Mesenchymal stem cell (in vitro differentiated cells and primary cell): Measurements from ENCODE around the gene VPS8.
A peak's percentile ranks its signal among the peaks of the same experiment; 100 is the strongest.

Experiments
- DNase-seq: peaks from one replicate; pipeline ENCODE4 v3.0.0-alpha.2; 2013
- H2AFZ ChIP-seq: one replicate; pipeline ENCODE4 v1.6.1; 2013; ENCODE audit warnings: low read depth, mild to moderate bottlenecking, control low read depth, inconsistent platforms, low read length, moderate library complexity
- H2AK5ac ChIP-seq: 2 replicates; pipeline ENCODE4 v1.6.1; 2013; ENCODE audit warnings: low read length, moderate library complexity, mild to moderate bottlenecking, inconsistent platforms; ENCODE audit not compliant: severe bottlenecking
- H2BK120ac ChIP-seq: one replicate; pipeline ENCODE4 v1.6.1; 2013; ENCODE audit warnings: low read depth, mild to moderate bottlenecking, inconsistent platforms, low read length, moderate library complexity
- H2BK12ac ChIP-seq, 2 experiments: one replicate each; pipeline ENCODE4 v1.6.1; 2013; ENCODE audit warnings: inconsistent platforms in 2 of 2, low read length in 2 of 2, mild to moderate bottlenecking in 2 of 2, moderate library complexity in 2 of 2, control low read depth in 1 of 2
- H2BK15ac ChIP-seq: one replicate; pipeline ENCODE4 v1.6.1; 2013; ENCODE audit warnings: mild to moderate bottlenecking, low read depth, inconsistent platforms; ENCODE audit not compliant: poor library complexity, severe bottlenecking
- H2BK5ac ChIP-seq: 2 replicates; pipeline ENCODE4 v1.6.1; 2013; ENCODE audit warnings: low read depth, mild to moderate bottlenecking, low read length, control low read depth, inconsistent platforms; ENCODE audit not compliant: poor library complexity, severe bottlenecking
- H3K14ac ChIP-seq, 2 experiments: one replicate each; pipeline ENCODE4 v1.6.1; 2013; ENCODE audit warnings: inconsistent platforms in 2 of 2, low read length in 2 of 2, control low read depth in 1 of 2, mild to moderate bottlenecking in 1 of 2, moderate library complexity in 1 of 2
- H3K18ac ChIP-seq, 2 experiments: one replicate each; pipeline ENCODE4 v1.6.1; 2013; ENCODE audit warnings: inconsistent platforms in 2 of 2, low read length in 2 of 2, control low read depth in 1 of 2, low read depth in 1 of 2, mild to moderate bottlenecking in 1 of 2
- H3K23ac ChIP-seq, 2 experiments: one replicate each; pipeline ENCODE4 v1.6.1; 2013; ENCODE audit warnings: inconsistent platforms in 2 of 2, low read length in 2 of 2, mild to moderate bottlenecking in 2 of 2, moderate library complexity in 2 of 2, control low read depth in 1 of 2
- H3K27ac ChIP-seq: 2 replicates; pipeline ENCODE4 v1.5.1; 2013; ENCODE audit warnings: mild to moderate bottlenecking, moderate library complexity, low read length, control low read depth, inconsistent platforms; ENCODE audit not compliant: poor library complexity, severe bottlenecking
- H3K27me3 ChIP-seq, 2 experiments: 2 replicates each; pipeline versions ENCODE4 v1.6.1 to v1.7.0; 2013; ENCODE audit warnings: low read length in 2 of 2, mild to moderate bottlenecking in 2 of 2, moderate library complexity in 2 of 2, control low read depth in 1 of 2, inconsistent platforms in 1 of 2; ENCODE audit not compliant: control insufficient read depth in 1 of 2, insufficient read depth in 1 of 2
- H3K36me3 ChIP-seq, 2 experiments: 2 replicates each; pipeline versions ENCODE4 v1.6.1 to v1.7.0; 2013; ENCODE audit warnings: low read length in 2 of 2, control low read depth in 1 of 2, inconsistent platforms in 1 of 2, low read depth in 1 of 2, mild to moderate bottlenecking in 1 of 2; ENCODE audit not compliant: insufficient read depth in 2 of 2, control insufficient read depth in 1 of 2
- H3K4ac ChIP-seq, 2 experiments: one replicate each; pipeline ENCODE4 v1.6.1; 2013; ENCODE audit warnings: inconsistent platforms in 2 of 2, low read length in 2 of 2, mild to moderate bottlenecking in 2 of 2, moderate library complexity in 2 of 2, control low read depth in 1 of 2, low read depth in 1 of 2
- H3K4me1 ChIP-seq: 2 replicates; pipeline ENCODE4 v1.6.1; 2013; ENCODE audit warnings: low read depth, low read length, control low read depth; ENCODE audit not compliant: control insufficient read depth, insufficient read depth
- H3K4me2 ChIP-seq: 2 replicates; pipeline ENCODE4 v1.6.1; 2013; ENCODE audit warnings: low read length, mild to moderate bottlenecking, inconsistent platforms; ENCODE audit not compliant: poor library complexity, severe bottlenecking
- H3K4me3 ChIP-seq, 2 experiments: 2 replicates each; pipeline versions ENCODE4 v1.5.1 to v1.7.0; 2013; ENCODE audit warnings: low read length in 2 of 2, mild to moderate bottlenecking in 2 of 2, control low read depth in 1 of 2, low read depth in 1 of 2; ENCODE audit not compliant: insufficient read depth in 1 of 2
- H3K79me1 ChIP-seq: replicated peaks from 2 replicates; pipeline ENCODE4 v1.6.1; 2013; ENCODE audit warnings: mild to moderate bottlenecking, control low read depth, low read length, inconsistent platforms; ENCODE audit not compliant: poor library complexity, severe bottlenecking
- H3K9ac ChIP-seq: 2 replicates; pipeline ENCODE4 v1.7.0; 2013; ENCODE audit warnings: mild to moderate bottlenecking, low read length, moderate library complexity
- H3K9me3 ChIP-seq: 2 replicates; pipeline ENCODE4 v1.7.0; 2013; ENCODE audit warnings: mild to moderate bottlenecking, low read length; ENCODE audit not compliant: control insufficient read depth
- H4K8ac ChIP-seq: one replicate; pipeline ENCODE4 v1.6.1; 2013; ENCODE audit warnings: inconsistent platforms, mild to moderate bottlenecking, low read length, moderate library complexity
- H4K91ac ChIP-seq: one replicate; pipeline ENCODE4 v1.6.1; 2013; ENCODE audit warnings: mild to moderate bottlenecking, low read length, inconsistent platforms
- WGBS: methylation state at CpG from one replicate; pipeline ENCODE4 v1.1.7; 2013; ENCODE audit warnings: mixed read lengths; 5-methylcytosine and 5-hydroxymethylcytosine counted together

The VPS8 gene

GRCh38 chr3:184864000-184864399 lies 52.0 kb downstream of the VPS8 start:
- Histone ChIP-seq H3K23ac (no peak overlapping the region), H3K4ac (no peak overlapping the region), H2AFZ (no peak overlapping the region), H2BK5ac (no peak overlapping the region), H2BK12ac (no peak overlapping the region), H3K27ac (no peak overlapping the region), H3K14ac (no peak overlapping the region), H3K9me3 (no peaks in the 10 kb centered on the region), H3K4me2 (no peak overlapping the region), H3K79me1 (no peaks in the 10 kb centered on the region), H3K4me1 (no peaks in the 10 kb centered on the region), H2AK5ac (no peak overlapping the region), H2BK120ac (no peak overlapping the region), H3K9ac (no peak overlapping the region), H3K18ac (no peak overlapping the region), H4K91ac (no peak overlapping the region), H2BK15ac (no peak overlapping the region), H4K8ac (no peak overlapping the region), H3K4me3 (no peak overlapping the region), H3K36me3 (peaks cover 6 to 83% of the 10 kb centered on the region in 2 experiments), H3K27me3 (no peaks in the 10 kb centered on the region)
- no peak for DNase-seq

DNA sequence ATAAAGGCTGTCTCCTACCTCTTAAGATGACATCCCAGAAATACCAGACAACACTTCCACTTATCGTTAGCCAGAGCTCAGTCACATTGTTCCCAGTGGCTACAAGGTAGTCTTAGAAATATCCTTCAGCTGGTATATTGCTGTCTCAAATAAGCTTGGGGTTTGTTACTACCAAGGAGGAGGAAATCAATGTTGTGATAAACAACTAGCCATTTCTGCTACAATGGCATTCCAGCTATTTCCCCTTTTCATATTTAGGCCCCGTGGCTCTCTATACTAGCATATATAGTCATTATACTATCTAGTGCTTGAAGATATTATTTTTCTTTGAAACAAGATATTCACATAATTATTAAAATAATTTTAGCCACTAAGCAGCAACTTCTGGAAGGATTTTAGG lies 56.5 kb downstream of the VPS8 start:
- H3K4me1 ChIP-seq: no peaks in the 10 kb centered on the region
- no peaks in the 10 kb centered on the region for H3K9me3 ChIP-seq
- H3K14ac ChIP-seq: no peak overlapping the region
- H3K36me3 ChIP-seq: peaks cover 3 to 77% of the 10 kb centered on the region in 2 experiments
- WGBS: no CpG with 5 or more reads among the region's 2 CpGs
- H4K91ac ChIP-seq: no peak overlapping the region
- H3K27me3 ChIP-seq: no peaks in the 10 kb centered on the region
- H3K4ac ChIP-seq: no peak overlapping the region
- H3K23ac ChIP-seq: no peak overlapping the region
- no peak overlapping the region for H3K9ac ChIP-seq
- H2BK15ac ChIP-seq: no peak overlapping the region
- peak; percentile 1 for DNase-seq
- H2AK5ac ChIP-seq: no peak overlapping the region
- no peak overlapping the region for H3K4me3 ChIP-seq
- no peak overlapping the region for H2BK120ac ChIP-seq
- H3K4me2 ChIP-seq: no peak overlapping the region
- H4K8ac ChIP-seq: no peak overlapping the region
- no peaks in the 10 kb centered on the region for H3K79me1 ChIP-seq
- H2BK5ac ChIP-seq: no peak overlapping the region
- no peak overlapping the region for H3K27ac ChIP-seq
- no peak overlapping the region for H2AFZ ChIP-seq
- no peak overlapping the region for H3K18ac ChIP-seq
- H2BK12ac ChIP-seq: no peak overlapping the region

- H4K8ac ChIP-seq: no peak overlapping the region
- no peak for DNase-seq
- no peak overlapping the region for H2AFZ ChIP-seq
- peaks cover 0 to 63% of the 10 kb centered on the region in 2 experiments for H3K36me3 ChIP-seq
- no peak overlapping the region for H2AK5ac ChIP-seq
- no peak overlapping the region for H2BK120ac ChIP-seq
- H4K91ac ChIP-seq: no peak overlapping the region
- H2BK15ac ChIP-seq: no peak overlapping the region
- H3K14ac ChIP-seq: no peak overlapping the region
- H2BK12ac ChIP-seq: no peak overlapping the region
- H3K9me3 ChIP-seq: no peaks in the 10 kb centered on the region
- H3K4ac ChIP-seq: no peak overlapping the region
- H3K27ac ChIP-seq: no peak overlapping the region
- H3K79me1 ChIP-seq: no peaks in the 10 kb centered on the region
- no peak overlapping the region for H2BK5ac ChIP-seq
- no peaks in the 10 kb centered on the region for H3K4me1 ChIP-seq
- H3K9ac ChIP-seq: no peak overlapping the region
- H3K4me3 ChIP-seq: no peak overlapping the region
- H3K18ac ChIP-seq: no peak overlapping the region
- WGBS: 88% methylated on average over 4 of the region's 4 CpGs
- H3K4me2 ChIP-seq: no peak overlapping the region
- no peak overlapping the region for H3K23ac ChIP-seq
- H3K27me3 ChIP-seq: no peaks in the 10 kb centered on the region
Measured at GRCh38 chr3:184872200-184872599, 60.2 kb downstream of the VPS8 start.

GRCh38 chr3:184873141-184873540 lies 61.2 kb downstream of the VPS8 start:
- H4K91ac ChIP-seq: no peak overlapping the region
- H3K27me3 ChIP-seq: no peaks in the 10 kb centered on the region
- H4K8ac ChIP-seq: no peak overlapping the region
- no peak overlapping the region for H3K18ac ChIP-seq
- peaks cover 0 to 60% of the 10 kb centered on the region in 2 experiments for H3K36me3 ChIP-seq
- no peak overlapping the region for H2AFZ ChIP-seq
- H3K4me2 ChIP-seq: no peak overlapping the region
- no peak overlapping the region for H3K14ac ChIP-seq
- no peak overlapping the region for H3K27ac ChIP-seq
- no peak overlapping the region for H2BK15ac ChIP-seq
- DNase-seq: no peak
- no peaks in the 10 kb centered on the region for H3K79me1 ChIP-seq
- H2AK5ac ChIP-seq: no peak overlapping the region
- no peak overlapping the region for H2BK12ac ChIP-seq
- no peak overlapping the region for H3K4ac ChIP-seq
- H3K4me1 ChIP-seq: no peaks in the 10 kb centered on the region
- no peak overlapping the region for H2BK5ac ChIP-seq
- H3K9me3 ChIP-seq: no peaks in the 10 kb centered on the region
- no peak overlapping the region for H3K23ac ChIP-seq
- no CpG with 5 or more reads among the region's 1 CpG for WGBS
- no peak overlapping the region for H2BK120ac ChIP-seq
- no peak overlapping the region for H3K9ac ChIP-seq
- H3K4me3 ChIP-seq: no peak overlapping the region
